Activated CD8-positive, alpha-beta memory T cell treated with anti-CD3 and anti-CD28 coated beads for 24 hours (primary cell): Measurements from ENCODE around the gene CHRD.
A peak's percentile ranks its signal among the peaks of the same experiment; 100 is the strongest.
"Not testable (repeated sequence)": the region's sequence is repeated elsewhere in the genome, so short reads cannot be mapped to it uniquely, and the experiment has no call there.

Source experiments
- DNase-seq: peaks from one replicate; pipeline ENCODE4 v3.0.0-alpha.2; 2020

CHRD gene

GRCh38 chr3:184379358-184380184 is at the start of gene CHRD:
TSS of gene CHRD (plus strand) at chr3:184380054. CDS start at chr3:184380319, 265 bp downstream.
- DNase-seq, result no peak

- DNase-seq, result no peak
Observed at GRCh38 chr3:184332370-184333090, 47.3 kb upstream of the CHRD start.

GRCh38 chr3:184333190-184333589 is 46.7 kb upstream of the CHRD start:
- no peak for DNase-seq

GRCh38 chr3:184333700-184334099 is 46.2 kb upstream of the CHRD start:
- DNase-seq, result no peak

- peak; percentile 72 for DNase-seq
Observed at GRCh38 chr3:184334470-184335158, 45.2 kb upstream of the CHRD start.

- no peak for DNase-seq
Observed at GRCh38 chr3:184335291-184335660, 44.6 kb upstream of the CHRD start.

GRCh38 chr3:184335661-184336546 is 44.0 kb upstream of the CHRD start:
- peak; percentile 97 for DNase-seq

- DNase-seq, result no peak
Observed at GRCh38 chr3:184336547-184337398, 43.1 kb upstream of the CHRD start.

- DNase-seq, result no peak
Observed at GRCh38 chr3:184337399-184337714, 42.5 kb upstream of the CHRD start, which contains the start of gene FAM131A. TSS of gene FAM131A (plus strand) at chr3:184337600. CDS start at chr3:184337631, 31 bp downstream.

GRCh38 chr3:184337981-184338380 is 41.9 kb upstream of the CHRD start:
- no peak for DNase-seq

GRCh38 chr3:184338511-184338945 is 41.3 kb upstream of the CHRD start:
- no peak for DNase-seq

- no peak for DNase-seq
Observed at GRCh38 chr3:184339001-184339400, 40.9 kb upstream of the CHRD start.

GRCh38 chr3:184339451-184340135 is 40.3 kb upstream of the CHRD start:
- DNase-seq, result not testable (repeated sequence)

GRCh38 chr3:184341925-184342324 is 37.9 kb upstream of the CHRD start:
- DNase-seq, result no peak

GRCh38 chr3:184343200-184343876 is 36.5 kb upstream of the CHRD start:
- no peak for DNase-seq

- DNase-seq, result no peak
Observed at GRCh38 chr3:184344579-184345316, 35.1 kb upstream of the CHRD start.

GRCh38 chr3:184345317-184346144 is 34.3 kb upstream of the CHRD start:
- no peak for DNase-seq

- no peak for DNase-seq
Observed at GRCh38 chr3:184346480-184347190, 33.2 kb upstream of the CHRD start.
